Skeletal muscle tissue (tissue), 4 donors: ENCODE data around the gene RENBP. TPM values are rescaled to one million over a fixed set of nuclear protein-coding genes. Genes with fewer than 3 reads are reported as not detected.

Experiments used
- H3K27ac ChIP-seq: one replicate; pipeline ENCODE4 v1.7.0; 2013; ENCODE audit warnings: mild to moderate bottlenecking, low read depth, low read length, inconsistent platforms
- H3K27me3 ChIP-seq, 3 donors: one replicate each; pipeline ENCODE4 v1.7.0; 2013; ENCODE audit warnings: low read length in 3 of 3; ENCODE audit not compliant: control insufficient read depth in 3 of 3, insufficient read depth in 3 of 3
- H3K36me3 ChIP-seq, 3 donors: one replicate each; pipeline ENCODE4 v1.7.0; 2013; ENCODE audit warnings: low read length in 3 of 3; ENCODE audit not compliant: control insufficient read depth in 3 of 3, insufficient read depth in 3 of 3
- H3K4me1 ChIP-seq, 3 donors: one replicate each; pipeline ENCODE4 v1.7.0; 2013; ENCODE audit warnings: low read length in 3 of 3, mild to moderate bottlenecking in 3 of 3; ENCODE audit not compliant: control insufficient read depth in 3 of 3, insufficient read depth in 3 of 3
- H3K4me3 ChIP-seq, 3 donors: one replicate each; pipeline ENCODE4 v1.7.0; 2013; ENCODE audit warnings: low read length in 3 of 3
- H3K9ac ChIP-seq, 3 donors: one replicate each; pipeline ENCODE4 v1.7.0; 2013; ENCODE audit warnings: low read length in 3 of 3, mild to moderate bottlenecking in 3 of 3, moderate library complexity in 2 of 3, low read depth in 1 of 3
- H3K9me3 ChIP-seq, 3 donors: one replicate each; pipeline ENCODE4 v1.7.0; 2013; ENCODE audit warnings: low read length in 3 of 3; ENCODE audit not compliant: control insufficient read depth in 3 of 3
- total RNA-seq: library from RNA; depleted of rRNA; stranded (reverse); fragments of >200 nt; gene quantifications from one replicate; pipeline ENCODE4 v1.2.3, GENCODE V29; 2014
- donor health status: Osteomylitis.

Gene RENBP
- total RNA-seq, 1 donor from 2014 or later: 5.7 TPM

- no peak overlapping the region for H3K9ac ChIP-seq
- H3K27me3 ChIP-seq: peaks cover 0 to 12% (median 10%) of the 10 kb centered on the region in 3 donors
- no peak overlapping the region for H3K4me3 ChIP-seq
- H3K4me1 ChIP-seq: peaks cover 7 to 21% (median 10%) of the 10 kb centered on the region in 3 donors
- H3K27ac ChIP-seq: peak overlapping the region; percentile 5
- no peaks in the 10 kb centered on the region for H3K36me3 ChIP-seq
- H3K9me3 ChIP-seq: no peaks in the 10 kb centered on the region
These were observed 42.7 kb downstream of the RENBP start for GRCh38 chrX:153901753-153902140.

- H3K9me3 ChIP-seq: no peaks in the 10 kb centered on the region
- peaks cover 0 to 12% (median 5%) of the 10 kb centered on the region in 3 donors for H3K27me3 ChIP-seq
- H3K4me1 ChIP-seq: peaks cover 7 to 21% (median 10%) of the 10 kb centered on the region in 3 donors
- peak overlapping the region; percentile 5 for H3K27ac ChIP-seq
- H3K36me3 ChIP-seq: no peaks in the 10 kb centered on the region
- no peak overlapping the region for H3K4me3 ChIP-seq
- H3K9ac ChIP-seq: no peak overlapping the region
These were observed 43.4 kb downstream of the RENBP start for GRCh38 chrX:153900831-153901752.

- H3K9ac ChIP-seq: no peak overlapping the region
- peaks cover 0 to 7% (median 0%) of the 10 kb centered on the region in 3 donors for H3K27me3 ChIP-seq
- no peak overlapping the region for H3K4me3 ChIP-seq
- no peak overlapping the region for H3K27ac ChIP-seq
- H3K4me1 ChIP-seq: peaks cover 5 to 9% (median 7%) of the 10 kb centered on the region in 3 donors
- no peaks in the 10 kb centered on the region for H3K9me3 ChIP-seq
- H3K36me3 ChIP-seq: no peaks in the 10 kb centered on the region
These were observed 46.5 kb downstream of the RENBP start for GRCh38 chrX:153897899-153898298.

- no peaks in the 10 kb centered on the region for H3K4me1 ChIP-seq
- H3K27me3 ChIP-seq: peaks cover 17 to 39% (median 23%) of the 10 kb centered on the region in 3 donors
- H3K27ac ChIP-seq: no peak overlapping the region
- H3K4me3 ChIP-seq: no peak overlapping the region
- H3K36me3 ChIP-seq: no peaks in the 10 kb centered on the region
- no peak overlapping the region for H3K9ac ChIP-seq
- H3K9me3 ChIP-seq: peaks cover 0 to 7% (median 0%) of the 10 kb centered on the region in 3 donors
These were observed 55.3 kb downstream of the RENBP start for GRCh38 chrX:153889123-153889522.

GRCh38 chrX:153888344-153888743 lies 56.1 kb downstream of the RENBP start:
- H3K36me3 ChIP-seq: no peaks in the 10 kb centered on the region
- H3K4me1 ChIP-seq: no peaks in the 10 kb centered on the region
- peaks cover 0 to 7% (median 0%) of the 10 kb centered on the region in 3 donors for H3K9me3 ChIP-seq
- no peak overlapping the region for H3K27ac ChIP-seq
- H3K9ac ChIP-seq: no peak overlapping the region
- H3K27me3 ChIP-seq: peaks cover 23 to 47% (median 30%) of the 10 kb centered on the region in 3 donors
- H3K4me3 ChIP-seq: no peak overlapping the region

GRCh38 chrX:153887385-153887784 lies 57.1 kb downstream of the RENBP start:
- Histone ChIP-seq H3K27me3 (peaks cover 31 to 52% (median 34%) of the 10 kb centered on the region in 3 donors), H3K9ac (no peak overlapping the region), H3K4me3 (no peak overlapping the region), H3K9me3 (peaks cover 0 to 7% (median 0%) of the 10 kb centered on the region in 3 donors), H3K36me3 (no peaks in the 10 kb centered on the region), H3K27ac (no peak overlapping the region), H3K4me1 (no peaks in the 10 kb centered on the region)

- peaks cover 31 to 56% (median 37%) of the 10 kb centered on the region in 3 donors for H3K27me3 ChIP-seq
These were observed 57.5 kb downstream of the RENBP start for GRCh38 chrX:153886915-153887314.

GRCh38 chrX:153885968-153886903 lies 58.2 kb downstream of the RENBP start, which contains the start of gene L1CAM:
TSS of gene L1CAM (minus strand) at chrX:153886173. CDS start at chrX:153875836, 10,337 bp downstream.
- no peaks in the 10 kb centered on the region for H3K4me1 ChIP-seq
- H3K4me3 ChIP-seq: no peak within 1 kb of the TSS
- H3K9me3 ChIP-seq: peaks cover 0 to 7% (median 0%) of the 10 kb centered on the region in 3 donors
- no peak within 1 kb of the TSS for H3K9ac ChIP-seq
- no peak within 1 kb of the TSS for H3K27ac ChIP-seq
- no peaks in the 10 kb centered on the region for H3K36me3 ChIP-seq
- peaks cover 34 to 60% (median 37%) of the 10 kb centered on the region in 3 donors for H3K27me3 ChIP-seq

More at GRCh38 chrX:153886915-153887314, 57.5 kb downstream of the RENBP start:
- H3K36me3 ChIP-seq: no peaks in the 10 kb centered on the region
- H3K9ac ChIP-seq: no peak overlapping the region
- H3K4me1 ChIP-seq: no peaks in the 10 kb centered on the region
- peaks cover 0 to 7% (median 0%) of the 10 kb centered on the region in 3 donors for H3K9me3 ChIP-seq
- H3K27ac ChIP-seq: no peak overlapping the region
- H3K4me3 ChIP-seq: no peak overlapping the region
